Choroid plexus epithelial cell (primary cell): ENCODE results near the gene EXOC6.

ENCODE experiments used
- DNase-seq: peaks from one replicate; pipeline ENCODE4 v3.0.0-alpha.2; 2010; ENCODE audit warnings: low read depth
- H3K4me3 ChIP-seq: 2 replicates; pipeline ENCODE4 v1.5.1; 2011; ENCODE audit warnings: low read depth, mild to moderate bottlenecking, control low read depth, low read length, moderate library complexity
- CTCF ChIP-seq: conservative IDR thresholded peaks from 2 replicates; pipeline ENCODE4 v1.5.1; 2011; ENCODE audit warnings: low read depth, mild to moderate bottlenecking, control low read depth, inconsistent platforms, low read length, moderate library complexity

EXOC6 gene

DNA sequence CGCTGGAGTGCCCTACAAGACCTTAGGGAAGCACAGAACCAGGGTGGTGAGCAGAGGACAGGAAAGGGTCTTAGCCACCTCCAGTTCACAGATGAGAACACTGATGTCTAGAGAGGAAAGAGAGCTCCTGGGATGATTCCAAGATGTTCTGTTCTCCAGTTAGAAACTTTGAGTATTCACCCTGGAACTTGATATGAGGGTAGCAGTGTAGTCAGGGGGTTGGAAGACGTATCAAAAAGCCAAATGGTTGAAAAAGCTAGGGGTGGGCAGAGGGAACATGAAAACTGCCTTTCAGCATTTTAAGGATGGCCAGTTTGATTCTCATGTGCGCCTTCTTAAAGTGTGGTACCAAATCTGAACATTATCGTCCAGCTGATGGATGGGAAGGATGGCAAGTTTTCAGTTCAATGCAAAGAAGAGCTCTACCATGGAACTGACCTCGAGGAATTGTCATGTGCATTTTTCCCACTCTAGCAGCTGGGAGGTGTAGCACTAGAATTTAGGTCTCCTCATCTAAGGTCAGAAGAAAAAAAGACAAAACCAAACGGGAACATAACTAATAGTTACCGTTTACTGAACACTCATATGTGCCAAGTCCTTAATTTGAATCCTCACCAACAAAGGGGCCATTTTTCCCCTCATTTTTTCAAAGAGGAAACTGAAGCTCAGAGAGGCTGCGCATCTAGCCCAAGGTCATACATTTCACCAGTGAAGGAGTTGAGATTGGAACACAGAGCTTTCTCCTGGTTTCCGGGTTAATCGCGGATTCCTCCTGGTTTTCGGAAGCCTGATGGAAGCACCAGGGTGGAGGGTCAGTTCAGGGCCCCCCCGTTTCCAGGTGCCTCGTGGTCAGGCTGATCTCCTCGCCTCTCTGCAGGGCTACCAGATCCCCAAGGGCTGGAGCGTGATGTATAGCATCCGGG is 219.4 kb downstream of the EXOC6 start:
- DNase-seq, result no peak
- no peak for TF ChIP-seq CTCF
- H3K4me3 ChIP-seq, result no peak overlapping the region

- TF ChIP-seq CTCF, result peak; percentile 7
- peak; percentile 48 for DNase-seq
- H3K4me3 ChIP-seq, result no peak overlapping the region
Measured at GRCh38 chr10:93068411-93069244, 220.3 kb downstream of the EXOC6 start.

GRCh38 chr10:93069245-93069561 is 220.9 kb downstream of the EXOC6 start:
- no peak for DNase-seq
- no peak for TF ChIP-seq CTCF
- H3K4me3 ChIP-seq, result no peak overlapping the region

DNA sequence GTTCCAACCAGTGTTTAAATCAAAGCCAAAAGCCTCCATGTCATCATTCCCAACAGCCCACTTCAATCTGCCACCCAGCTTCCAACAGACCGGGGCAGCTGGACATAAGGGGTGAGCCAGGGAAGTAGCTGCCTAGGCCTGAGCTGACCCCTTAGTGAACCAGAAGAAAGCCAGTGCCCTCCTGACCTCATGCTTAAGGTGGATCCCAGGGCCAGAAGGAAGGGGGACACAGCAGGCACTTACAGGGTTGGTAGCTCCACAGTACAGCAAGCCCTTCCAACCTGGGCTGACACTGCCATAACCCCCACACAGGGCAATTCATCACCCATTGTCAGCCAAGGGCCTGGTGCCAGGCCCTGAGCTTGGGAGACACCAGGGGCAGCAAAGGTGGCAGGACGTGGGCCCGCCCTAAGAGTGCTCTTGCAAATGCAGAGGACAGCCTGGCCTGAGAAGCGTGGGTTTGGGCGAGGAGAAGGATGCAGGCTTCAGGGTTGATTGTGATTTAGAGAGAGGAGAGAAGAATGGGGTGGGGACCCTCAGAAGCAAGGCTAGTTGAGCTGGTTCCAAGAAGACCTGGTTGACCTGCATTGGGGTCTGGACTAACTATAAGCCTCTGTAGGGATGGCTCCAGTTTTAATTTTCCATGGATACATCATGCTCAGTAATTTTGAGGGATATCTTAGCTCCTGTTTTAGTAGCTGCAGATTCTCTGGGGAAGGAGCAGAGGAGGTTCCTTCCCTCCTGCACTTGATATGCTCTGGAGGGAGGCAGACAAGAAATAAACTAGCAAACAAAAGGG is 222.3 kb downstream of the EXOC6 start:
- DNase-seq, result no peak
- H3K4me3 ChIP-seq, result no peak overlapping the region
- TF ChIP-seq CTCF, result no peak

DNA sequence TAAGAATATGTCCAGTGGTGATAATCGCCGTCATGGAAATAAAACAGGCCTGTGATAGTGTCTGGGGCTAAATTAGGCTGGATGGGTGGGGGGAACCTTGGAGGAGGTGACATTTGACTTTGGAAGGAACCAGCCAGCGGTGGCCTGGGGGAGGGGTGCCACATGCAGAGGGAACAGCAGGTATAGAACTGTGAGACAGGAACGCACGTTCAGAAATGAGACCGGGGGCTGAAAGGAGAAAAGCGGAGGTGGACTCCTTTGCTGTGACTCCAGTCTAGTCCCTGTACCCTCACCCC is 222.8 kb downstream of the EXOC6 start:
- no peak for DNase-seq
- TF ChIP-seq CTCF, result no peak
- H3K4me3 ChIP-seq, result no peak overlapping the region

DNA sequence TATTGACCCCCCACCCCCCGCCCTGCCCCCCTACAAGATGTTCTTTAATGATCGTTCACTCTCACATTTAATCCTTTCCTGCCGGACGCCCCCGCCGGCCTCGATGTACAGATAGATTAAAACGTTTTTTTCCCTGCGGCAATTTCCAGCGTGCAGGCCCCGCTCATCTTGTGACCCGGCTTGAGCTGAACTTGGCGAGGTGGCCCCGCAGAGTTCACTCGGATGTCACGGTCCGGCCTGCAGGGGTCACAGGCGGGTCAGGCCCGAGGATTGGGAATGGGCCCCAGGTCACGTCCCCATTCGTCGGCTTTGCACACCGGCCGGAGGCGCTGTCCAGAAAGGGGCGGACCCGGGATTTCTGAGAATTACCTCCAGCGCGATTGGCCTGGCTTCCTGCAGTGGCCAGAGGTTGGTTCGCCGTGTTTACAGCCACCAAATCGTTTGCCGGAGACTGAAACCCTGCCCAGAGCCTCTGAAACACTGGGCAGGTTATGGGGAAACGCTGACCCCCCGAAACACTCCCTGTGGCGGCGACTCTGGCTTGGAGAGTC is 223.4 kb downstream of the EXOC6 start:
- DNase-seq, result no peak
- peak overlapping the region; percentile 29 for H3K4me3 ChIP-seq
- TF ChIP-seq CTCF, result peak; percentile 11
